Renal pelvis (tissue), 4 donors: Measurements from ENCODE around the gene BCL2L12. TPM values are rescaled to one million over a fixed set of nuclear protein-coding genes. Genes with fewer than 3 reads are reported as not detected.

Experiments
- DNase-seq: peaks from one replicate; pipeline ENCODE4 v3.0.0-alpha.2; 2013
- polyA plus RNA-seq, 3 donors: library from polyadenylated mRNA; unstranded; fragments of 120-200 nt; gene quantifications; one replicate each; pipeline ENCODE4 v1.2.1, GENCODE V29; 2013; ENCODE audit not compliant: insufficient read length in 3 of 3

BCL2L12 gene
- polyA plus RNA-seq, 3 donors: 30.7 to 39.6 (median 31.5) TPM

DNA sequence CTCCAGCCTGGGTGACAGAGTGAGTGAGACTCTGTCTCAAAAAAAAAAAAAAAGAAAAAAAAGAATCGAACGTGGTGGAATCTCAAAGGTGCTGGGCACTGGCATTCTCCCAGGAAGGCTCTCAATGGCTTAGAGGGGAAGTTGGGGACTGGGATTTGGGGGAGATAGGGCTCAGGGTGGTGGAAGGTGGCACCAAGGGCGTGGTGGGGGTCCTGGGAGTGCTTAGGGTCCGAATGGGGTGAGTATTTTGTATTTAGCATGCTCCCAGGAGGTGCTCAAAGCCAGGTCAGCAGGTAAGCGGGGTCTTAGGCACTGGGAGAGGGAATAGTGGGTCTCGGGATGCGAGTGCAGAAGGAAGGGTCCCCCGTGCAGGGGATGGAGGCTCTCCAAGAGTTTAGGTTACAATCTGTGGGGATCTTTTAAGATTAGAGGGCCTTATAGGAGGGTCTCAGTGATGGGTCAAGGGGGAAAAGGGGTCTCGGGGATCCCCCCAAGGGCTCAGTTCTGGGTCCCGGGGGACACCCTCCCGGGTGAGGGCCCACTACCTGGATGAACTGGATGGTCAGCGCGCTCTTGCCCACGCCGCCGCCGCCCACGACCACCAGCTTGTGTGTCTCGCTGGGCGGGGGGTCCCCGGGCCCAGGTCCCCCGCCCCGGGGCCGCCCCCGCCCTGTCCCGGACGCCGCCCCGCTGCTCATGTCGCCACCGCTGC is 26.2 kb upstream of the BCL2L12 start:
- DNase-seq: no peak

GRCh38 chr19:49640113-49640898 is 25.4 kb upstream of the BCL2L12 start, which contains the start of gene RRAS:
Gene RRAS, minus strand, starts transcription at chr19:49640143. Its CDS starts 45 bp downstream, at chr19:49640098.
- DNase-seq: peak; percentile 100

GRCh38 chr19:49641688-49642491 is 23.8 kb upstream of the BCL2L12 start, which contains the start of gene SCAF1:
Gene SCAF1, plus strand, starts transcription at chr19:49642209. Its CDS starts 2,818 bp downstream, at chr19:49645027.
- DNase-seq: peak; percentile 99

DNA sequence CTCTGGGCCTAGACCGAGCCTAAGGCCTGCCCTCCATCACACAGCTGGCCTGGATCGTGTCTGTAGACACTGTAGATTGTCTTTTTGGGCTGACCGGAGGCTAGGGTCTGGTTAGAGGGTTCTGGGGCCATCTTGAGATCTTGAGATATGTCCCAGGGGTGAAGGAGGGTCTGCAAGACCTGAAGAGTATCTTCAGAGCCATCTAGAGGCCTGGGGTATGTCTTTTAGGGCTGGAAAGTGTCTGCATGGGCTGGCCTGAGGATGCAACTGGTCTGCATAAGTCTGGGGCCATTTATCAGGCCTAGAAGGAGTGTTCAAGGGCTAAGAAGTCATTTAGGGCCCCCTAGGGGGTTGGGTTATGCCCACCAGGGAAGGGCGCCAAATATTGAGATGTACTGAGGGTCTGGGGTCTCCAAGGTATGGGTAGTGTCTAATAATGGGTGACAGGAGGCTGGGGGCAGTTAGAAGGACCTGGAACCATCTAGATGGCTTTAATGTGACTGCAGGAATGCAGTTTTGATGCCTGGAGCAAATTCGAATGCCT is 23.2 kb upstream of the BCL2L12 start:
- DNase-seq: no peak

DNA sequence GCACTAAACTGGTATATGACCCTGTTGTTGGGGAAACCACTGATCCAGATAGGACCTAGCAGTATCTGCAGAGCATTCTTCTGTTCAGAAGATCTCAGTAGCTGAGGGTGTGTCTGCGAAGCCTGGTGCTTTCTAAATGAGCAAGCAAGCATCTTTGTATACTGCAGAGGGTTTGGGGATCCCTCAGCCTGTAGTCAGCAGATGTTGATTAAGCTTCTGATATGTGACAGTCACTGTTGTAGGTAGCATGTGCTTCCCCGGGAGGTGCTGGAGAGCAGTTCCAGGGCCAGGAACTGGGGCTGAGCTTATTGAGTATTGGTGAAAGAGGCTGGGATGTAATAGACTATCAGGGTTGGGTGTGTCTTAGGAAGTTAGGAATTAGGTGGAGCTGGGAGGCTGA is 22.3 kb upstream of the BCL2L12 start:
- DNase-seq: no peak

- no peak for DNase-seq
These were observed 20.1 kb upstream of the BCL2L12 start for GRCh38 chr19:49645592-49645991.

GRCh38 chr19:49645995-49646394 is 19.7 kb upstream of the BCL2L12 start:
- no peak for DNase-seq

- DNase-seq: no peak
These were observed 19.1 kb upstream of the BCL2L12 start for GRCh38 chr19:49646586-49646985.

DNA sequence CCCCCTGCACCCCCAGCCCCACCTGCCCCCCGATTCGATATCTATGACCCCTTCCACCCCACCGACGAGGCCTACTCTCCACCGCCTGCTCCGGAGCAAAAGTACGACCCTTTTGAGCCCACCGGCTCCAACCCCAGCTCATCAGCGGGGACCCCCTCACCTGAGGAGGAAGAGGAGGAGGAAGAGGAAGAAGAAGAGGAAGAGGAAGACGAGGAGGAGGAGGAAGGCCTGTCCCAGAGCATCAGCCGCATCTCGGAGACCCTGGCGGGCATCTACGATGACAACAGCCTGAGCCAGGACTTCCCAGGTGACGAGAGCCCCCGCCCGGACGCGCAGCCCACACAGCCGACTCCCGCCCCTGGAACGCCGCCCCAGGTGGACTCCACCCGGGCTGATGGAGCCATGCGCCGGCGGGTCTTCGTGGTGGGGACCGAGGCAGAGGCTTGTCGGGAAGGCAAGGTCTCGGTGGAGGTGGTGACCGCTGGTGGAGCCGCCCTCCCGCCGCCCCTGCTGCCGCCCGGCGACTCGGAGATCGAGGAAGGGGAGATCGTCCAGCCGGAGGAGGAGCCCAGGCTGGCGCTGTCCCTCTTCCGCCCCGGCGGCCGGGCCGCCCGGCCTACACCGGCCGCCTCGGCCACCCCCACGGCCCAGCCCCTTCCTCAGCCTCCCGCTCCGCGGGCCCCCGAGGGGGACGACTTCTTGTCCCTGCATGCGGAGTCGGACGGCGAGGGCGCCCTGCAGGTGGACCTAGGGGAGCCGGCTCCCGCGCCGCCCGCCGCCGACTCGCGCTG is 14.5 kb upstream of the BCL2L12 start:
- DNase-seq: no peak

DNA sequence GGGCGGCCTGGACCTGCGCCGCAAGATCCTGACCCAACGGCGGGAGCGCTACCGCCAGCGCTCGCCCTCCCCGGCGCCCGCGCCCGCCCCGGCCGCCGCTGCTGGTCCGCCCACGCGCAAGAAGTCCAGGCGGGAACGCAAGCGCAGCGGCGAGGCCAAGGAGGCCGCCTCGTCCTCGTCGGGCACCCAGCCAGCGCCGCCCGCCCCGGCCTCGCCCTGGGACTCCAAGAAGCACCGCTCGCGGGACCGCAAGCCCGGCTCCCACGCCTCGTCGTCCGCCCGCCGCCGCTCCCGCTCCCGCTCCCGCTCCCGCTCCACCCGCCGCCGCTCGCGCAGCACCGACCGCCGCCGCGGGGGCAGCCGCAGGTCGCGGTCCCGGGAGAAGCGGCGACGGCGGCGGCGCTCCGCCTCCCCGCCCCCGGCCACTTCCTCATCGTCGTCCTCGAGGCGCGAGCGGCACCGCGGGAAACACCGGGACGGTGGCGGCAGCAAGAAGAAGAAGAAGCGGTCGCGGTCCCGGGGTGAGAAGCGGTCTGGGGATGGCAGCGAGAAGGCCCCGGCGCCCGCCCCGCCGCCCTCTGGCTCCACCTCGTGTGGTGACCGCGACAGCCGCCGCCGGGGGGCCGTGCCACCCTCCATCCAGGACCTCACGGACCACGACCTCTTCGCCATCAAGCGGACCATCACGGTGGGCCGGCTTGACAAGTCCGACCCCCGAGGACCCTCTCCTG is 13.7 kb upstream of the BCL2L12 start:
- no peak for DNase-seq

GRCh38 chr19:49652551-49653465 is 12.9 kb upstream of the BCL2L12 start:
- no peak for DNase-seq

DNA sequence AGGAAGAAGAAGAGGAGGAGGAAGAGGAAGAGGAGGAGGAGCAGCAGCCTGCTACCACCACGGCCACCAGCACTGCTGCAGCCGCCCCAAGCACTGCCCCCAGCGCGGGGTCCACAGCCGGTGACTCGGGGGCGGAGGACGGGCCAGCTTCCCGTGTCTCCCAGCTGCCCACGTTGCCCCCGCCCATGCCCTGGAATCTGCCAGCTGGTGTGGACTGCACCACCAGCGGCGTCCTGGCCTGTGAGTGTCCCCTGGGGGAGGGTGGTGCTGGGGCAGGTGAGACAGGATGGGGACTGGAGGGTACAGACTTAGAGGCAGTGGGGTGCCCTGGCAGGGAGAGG is 12.3 kb upstream of the BCL2L12 start:
- DNase-seq: no peak

GRCh38 chr19:49654581-49654980 is 11.2 kb upstream of the BCL2L12 start:
- no peak for DNase-seq

- no peak for DNase-seq
These were observed 9.9 kb upstream of the BCL2L12 start for GRCh38 chr19:49655570-49656455.

DNA sequence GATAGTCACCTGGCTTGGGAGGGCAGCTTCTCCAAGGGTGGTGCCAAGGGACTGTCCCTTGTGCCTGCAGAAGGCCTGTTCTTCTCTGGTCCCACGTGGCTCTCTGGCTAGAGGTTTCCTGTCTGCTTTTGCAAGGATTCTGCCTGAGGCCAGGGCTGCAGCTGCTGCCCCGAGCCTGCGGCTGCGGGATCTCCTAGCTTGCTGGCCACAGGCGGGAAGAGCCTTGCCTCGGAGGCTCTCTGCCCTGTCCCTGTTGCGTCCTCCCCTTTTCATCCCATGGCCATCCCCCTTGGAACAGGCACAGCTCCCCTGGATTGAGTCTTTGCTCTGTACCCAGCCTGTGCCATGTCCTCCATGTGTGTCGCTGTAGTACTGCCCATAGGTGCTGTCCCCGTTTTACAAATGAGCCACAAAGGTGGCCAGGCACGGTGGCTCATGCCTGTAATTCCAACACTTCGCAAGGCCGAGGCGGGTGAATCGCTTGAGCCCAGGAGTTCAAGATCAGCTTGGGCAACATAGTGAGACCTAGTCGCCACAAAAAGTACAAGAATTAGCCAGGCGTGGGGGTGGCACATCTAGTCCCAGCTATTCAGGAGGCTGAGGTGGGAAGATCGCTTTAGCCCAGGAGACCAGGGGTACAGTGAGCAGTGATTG is 9.2 kb upstream of the BCL2L12 start:
- DNase-seq: no peak

DNA sequence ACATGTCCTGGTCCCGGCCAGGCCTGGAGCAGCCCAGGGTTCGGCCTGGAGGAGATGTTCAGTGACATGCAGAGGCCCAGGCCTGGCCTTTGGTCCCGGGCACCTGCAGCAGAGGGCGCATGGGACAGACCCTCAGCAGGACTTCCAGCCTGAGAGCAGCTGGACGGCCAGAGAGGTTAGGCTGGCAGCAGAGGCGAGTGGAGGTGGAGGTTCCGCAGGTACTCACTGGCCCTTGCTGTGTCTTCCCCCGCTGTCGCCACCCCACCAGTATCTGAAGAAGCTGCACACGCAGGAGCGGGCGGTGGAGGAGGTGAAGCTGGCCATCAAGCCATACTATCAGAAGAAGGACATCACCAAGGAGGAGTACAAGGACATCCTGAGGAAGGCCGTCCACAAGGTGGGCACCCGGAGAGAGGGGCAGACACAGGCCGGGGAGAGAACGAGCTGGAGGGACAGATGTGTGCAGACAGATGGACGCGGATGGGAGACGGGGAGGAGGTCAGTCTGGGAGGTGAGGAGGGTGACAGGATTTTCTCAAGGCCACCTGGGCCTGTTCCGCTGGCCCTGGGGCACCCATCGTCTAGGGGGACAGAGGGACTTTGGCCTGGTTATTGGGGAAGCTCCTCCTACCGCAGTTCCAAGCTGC is 8.1 kb upstream of the BCL2L12 start:
- no peak for DNase-seq

DNA sequence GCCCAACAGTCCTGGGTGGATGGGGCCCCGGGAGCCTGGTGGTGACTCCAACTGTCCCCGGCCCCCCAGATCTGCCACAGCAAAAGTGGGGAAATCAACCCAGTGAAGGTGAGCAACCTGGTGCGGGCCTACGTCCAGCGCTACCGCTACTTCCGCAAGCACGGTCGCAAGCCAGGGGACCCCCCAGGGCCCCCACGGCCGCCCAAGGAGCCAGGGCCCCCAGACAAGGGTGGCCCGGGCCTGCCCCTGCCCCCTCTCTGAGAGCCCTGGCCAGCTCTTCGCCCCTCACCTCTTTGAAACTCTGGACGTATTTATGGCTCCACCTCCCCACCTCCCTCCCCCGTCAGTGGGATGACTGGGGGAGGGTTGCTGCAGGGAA is 7.6 kb upstream of the BCL2L12 start:
- DNase-seq: no peak
